Osteoblast (primary cell): ENCODE measurements around the gene GJA8. TPM values are rescaled to one million over a fixed set of nuclear protein-coding genes. Genes with fewer than 3 reads are reported as not detected.
"Not testable (repeated sequence)": the region's sequence is repeated elsewhere in the genome, so short reads cannot be mapped to it uniquely, and the experiment has no call there.

Experiments
- DNase-seq: peaks from one replicate; pipeline ENCODE4 v3.0.0; 2011; ENCODE audit warnings: low spot score, mixed read lengths; ENCODE audit not compliant: insufficient read length; ENCODE audit errors: missing footprints
- H2AFZ ChIP-seq: 2 replicates; pipeline ENCODE4 v1.6.0; 2011; ENCODE audit warnings: mild to moderate bottlenecking, low read length
- H3K27ac ChIP-seq: 2 replicates; pipeline ENCODE4 v1.5.1; 2011; ENCODE audit warnings: mild to moderate bottlenecking, low read depth, low read length, moderate library complexity
- H3K27me3 ChIP-seq: 2 replicates; pipeline ENCODE4 v1.6.0; 2012; ENCODE audit warnings: mild to moderate bottlenecking, control low read depth, inconsistent platforms, low read length, moderate library complexity; ENCODE audit not compliant: insufficient read depth
- H3K36me3 ChIP-seq: 2 replicates; pipeline ENCODE4 v1.5.1; 2011; ENCODE audit warnings: mild to moderate bottlenecking, low read length, control low read depth, moderate library complexity; ENCODE audit not compliant: insufficient read depth
- H3K4me1 ChIP-seq: 2 replicates; pipeline ENCODE4 v1.5.1; 2011; ENCODE audit warnings: mild to moderate bottlenecking, low read length, control low read depth, moderate library complexity; ENCODE audit not compliant: insufficient read depth
- H3K4me2 ChIP-seq: 2 replicates; pipeline ENCODE4 v1.6.0; 2011; ENCODE audit warnings: mild to moderate bottlenecking, low read length; ENCODE audit not compliant: insufficient read depth
- H3K4me3 ChIP-seq: fragments of 200-600 bp; sonication (generic); 3 replicates; pipeline ENCODE4 v1.5.1; 2012; ENCODE audit warnings: mild to moderate bottlenecking, low read length, inconsistent platforms; ENCODE audit not compliant: insufficient read depth
- H3K79me2 ChIP-seq: 2 replicates; pipeline ENCODE4 v1.6.0; 2012; ENCODE audit warnings: mild to moderate bottlenecking, low read length, control low read depth, inconsistent platforms; ENCODE audit not compliant: insufficient read depth
- H3K9me3 ChIP-seq: 2 replicates; pipeline ENCODE4 v1.5.1; 2011; ENCODE audit warnings: low read depth, low read length, control low read depth
- H4K20me1 ChIP-seq: 2 replicates; pipeline ENCODE4 v1.6.0; 2012; ENCODE audit warnings: mild to moderate bottlenecking, low read length, control low read depth; ENCODE audit not compliant: insufficient read depth
- total RNA-seq: library from RNA; depleted of rRNA; stranded (reverse); fragments of >200 nt; gene quantifications from 2 replicates; pipeline ENCODE4 v1.2.3, GENCODE V29; 2012

Gene GJA8
- total RNA-seq, 1 donor, result not detected

DNA sequence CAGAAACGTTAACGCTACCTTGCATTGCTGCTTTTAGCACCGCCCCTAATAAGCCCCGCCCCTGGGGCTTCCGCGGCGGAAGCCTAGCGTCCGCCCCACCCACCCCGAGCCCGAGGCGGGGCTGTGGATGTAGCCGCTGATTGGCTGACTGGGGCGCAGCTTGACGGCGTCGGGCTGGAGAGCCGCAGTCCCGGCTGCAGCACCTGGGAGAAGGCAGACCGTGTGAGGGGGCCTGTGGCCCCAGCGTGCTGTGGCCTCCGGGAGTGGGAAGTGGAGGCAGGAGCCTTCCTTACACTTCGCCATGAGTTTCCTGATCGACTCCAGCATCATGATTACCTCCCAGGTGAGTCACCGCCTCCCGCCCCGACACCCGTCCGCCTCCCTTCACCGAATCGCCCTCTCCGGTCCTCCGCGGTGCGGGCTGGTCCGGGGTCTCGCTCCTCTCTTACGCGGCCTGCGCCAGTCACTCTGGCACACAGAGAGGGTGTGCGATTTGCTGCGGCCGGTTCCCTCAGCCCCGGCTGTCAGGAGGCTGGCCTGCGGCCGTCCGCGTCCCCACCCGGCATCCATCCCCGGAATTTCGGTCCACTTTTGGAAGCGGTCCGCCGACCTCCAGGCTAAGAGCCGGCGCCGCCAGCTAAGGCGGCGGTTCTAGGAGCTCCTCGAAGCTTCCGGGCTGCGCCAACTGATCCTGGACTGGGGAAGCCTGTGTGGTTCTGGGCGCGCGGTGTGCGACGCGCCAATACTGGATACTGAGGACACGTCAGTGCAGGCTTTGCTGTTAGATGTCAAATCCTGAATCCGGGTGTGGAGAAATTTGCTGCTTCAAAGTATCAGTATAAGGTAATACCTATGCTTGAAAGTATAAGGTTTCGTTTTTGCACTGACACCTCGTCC lies 25.9 kb downstream of the GJA8 start, which contains the start of gene GPR89B:
Gene GPR89B (plus strand): TSS at position 185 of the 897 bp plus-strand sequence. CDS start 117 bp downstream, at position 302.
- peak within 1 kb of the TSS; percentile 83 for H3K4me3 ChIP-seq
- not testable (repeated sequence) for H3K27ac ChIP-seq, H3K36me3 ChIP-seq, H3K27me3 ChIP-seq, H3K79me2 ChIP-seq, H3K9me3 ChIP-seq, H4K20me1 ChIP-seq, H3K4me1 ChIP-seq
- peak; percentile 90 for DNase-seq
- H2AFZ ChIP-seq, result peak within 1 kb of the TSS; percentile 93
- peak within 1 kb of the TSS; percentile 70 for H3K4me2 ChIP-seq

- H3K4me1 ChIP-seq, H3K4me3 ChIP-seq, H3K4me2 ChIP-seq, H2AFZ ChIP-seq, H3K9me3 ChIP-seq, DNase-seq, H4K20me1 ChIP-seq, H3K27ac ChIP-seq, H3K27me3 ChIP-seq, H3K36me3 ChIP-seq, H3K79me2 ChIP-seq: not testable (repeated sequence)
Measured at GRCh38 chr1:147931137-147931536, 28.5 kb downstream of the GJA8 start.

GRCh38 chr1:147935296-147935695 lies 32.7 kb downstream of the GJA8 start:
- not testable (repeated sequence) for H4K20me1 ChIP-seq, H3K9me3 ChIP-seq, H3K36me3 ChIP-seq, H3K27me3 ChIP-seq, H2AFZ ChIP-seq, H3K4me2 ChIP-seq, DNase-seq, H3K4me3 ChIP-seq, H3K27ac ChIP-seq, H3K4me1 ChIP-seq, H3K79me2 ChIP-seq

DNA sequence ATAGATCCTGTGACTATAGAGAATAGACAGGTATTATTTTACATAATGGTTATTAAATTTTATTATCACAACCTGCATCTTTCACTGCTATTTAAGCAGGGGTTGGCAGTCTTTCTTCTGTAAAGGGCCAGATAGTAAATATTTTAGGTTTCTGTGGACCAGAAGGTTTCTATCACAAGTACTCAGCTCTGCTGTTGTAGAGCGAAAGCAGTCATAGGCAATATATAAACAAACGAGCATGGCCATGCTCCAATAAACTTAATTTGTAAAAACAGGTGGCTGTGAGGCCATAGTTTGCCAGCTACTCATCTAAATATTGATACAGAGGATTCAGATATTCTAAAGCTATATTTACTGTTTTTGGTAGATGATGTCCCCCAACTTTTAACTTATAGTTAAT lies 37.9 kb downstream of the GJA8 start:
- H3K4me3 ChIP-seq, H3K4me2 ChIP-seq, H2AFZ ChIP-seq, H4K20me1 ChIP-seq, H3K27me3 ChIP-seq, H3K79me2 ChIP-seq, H3K36me3 ChIP-seq, DNase-seq, H3K27ac ChIP-seq, H3K9me3 ChIP-seq, H3K4me1 ChIP-seq: not testable (repeated sequence)

- not testable (repeated sequence) for H3K9me3 ChIP-seq, DNase-seq
Measured at GRCh38 chr1:147942563-147942962, 40.0 kb downstream of the GJA8 start.

DNA sequence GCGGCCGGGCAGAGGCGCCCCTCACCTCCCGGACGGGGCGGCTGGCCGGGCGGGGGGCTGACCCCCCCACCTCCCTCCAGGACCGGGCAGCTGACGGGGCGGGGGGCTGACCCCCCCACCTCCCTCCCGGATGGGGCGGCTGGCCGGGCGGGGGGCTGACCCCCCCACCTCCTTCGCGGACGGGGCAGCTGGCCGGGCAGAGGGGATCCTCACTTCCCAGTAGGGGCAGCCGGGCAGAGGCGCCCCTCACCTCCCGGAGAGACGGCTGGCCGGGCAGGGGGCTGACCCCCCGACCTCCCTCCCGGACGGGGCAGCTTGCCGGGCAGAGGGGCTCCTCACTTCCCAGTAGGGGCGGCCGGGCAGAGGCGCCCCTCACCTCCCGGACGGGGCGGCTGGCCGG lies 46.9 kb downstream of the GJA8 start:
- not testable (repeated sequence) for H3K36me3 ChIP-seq, H3K4me3 ChIP-seq, H3K4me1 ChIP-seq, H2AFZ ChIP-seq, H3K4me2 ChIP-seq, H3K79me2 ChIP-seq, H3K27ac ChIP-seq, H3K27me3 ChIP-seq, H4K20me1 ChIP-seq, DNase-seq, H3K9me3 ChIP-seq

More at GRCh38 chr1:147942563-147942962, 40.0 kb downstream of the GJA8 start:
- not testable (repeated sequence) for H3K79me2 ChIP-seq, H4K20me1 ChIP-seq, H3K4me1 ChIP-seq, H3K27me3 ChIP-seq, H3K4me2 ChIP-seq, H3K4me3 ChIP-seq, H3K36me3 ChIP-seq, H2AFZ ChIP-seq, H3K27ac ChIP-seq

Other genes with a start within 250 kb of the GJA8 start
- gene ACP6, start 232.3 kb upstream of the GJA8 start, total RNA-seq, result 6.9 and 9.1 TPM in 2 replicates
- 0.29 TPM in 1 of 2 replicates, not detected in the other for gene GJA5, start 142.2 kb upstream of the GJA8 start, total RNA-seq
- gene GPR89B, start 25.6 kb downstream of the GJA8 start, total RNA-seq, result 11.9 and 19.2 TPM in 2 replicates
- 6.9 and 8.8 TPM in 2 replicates for gene NBPF11, start 249.5 kb downstream of the GJA8 start, total RNA-seq